ENCODE measurements around the gene DUSP1. TPM values are rescaled to one million over a fixed set of nuclear protein-coding genes. Genes with fewer than 3 reads are reported as not detected.
A peak's percentile ranks its signal among the peaks of the same experiment; 100 is the strongest.

Gene DUSP1
- total RNA-seq, 1 donor from 2014 or later: 4.2 TPM

DNA sequence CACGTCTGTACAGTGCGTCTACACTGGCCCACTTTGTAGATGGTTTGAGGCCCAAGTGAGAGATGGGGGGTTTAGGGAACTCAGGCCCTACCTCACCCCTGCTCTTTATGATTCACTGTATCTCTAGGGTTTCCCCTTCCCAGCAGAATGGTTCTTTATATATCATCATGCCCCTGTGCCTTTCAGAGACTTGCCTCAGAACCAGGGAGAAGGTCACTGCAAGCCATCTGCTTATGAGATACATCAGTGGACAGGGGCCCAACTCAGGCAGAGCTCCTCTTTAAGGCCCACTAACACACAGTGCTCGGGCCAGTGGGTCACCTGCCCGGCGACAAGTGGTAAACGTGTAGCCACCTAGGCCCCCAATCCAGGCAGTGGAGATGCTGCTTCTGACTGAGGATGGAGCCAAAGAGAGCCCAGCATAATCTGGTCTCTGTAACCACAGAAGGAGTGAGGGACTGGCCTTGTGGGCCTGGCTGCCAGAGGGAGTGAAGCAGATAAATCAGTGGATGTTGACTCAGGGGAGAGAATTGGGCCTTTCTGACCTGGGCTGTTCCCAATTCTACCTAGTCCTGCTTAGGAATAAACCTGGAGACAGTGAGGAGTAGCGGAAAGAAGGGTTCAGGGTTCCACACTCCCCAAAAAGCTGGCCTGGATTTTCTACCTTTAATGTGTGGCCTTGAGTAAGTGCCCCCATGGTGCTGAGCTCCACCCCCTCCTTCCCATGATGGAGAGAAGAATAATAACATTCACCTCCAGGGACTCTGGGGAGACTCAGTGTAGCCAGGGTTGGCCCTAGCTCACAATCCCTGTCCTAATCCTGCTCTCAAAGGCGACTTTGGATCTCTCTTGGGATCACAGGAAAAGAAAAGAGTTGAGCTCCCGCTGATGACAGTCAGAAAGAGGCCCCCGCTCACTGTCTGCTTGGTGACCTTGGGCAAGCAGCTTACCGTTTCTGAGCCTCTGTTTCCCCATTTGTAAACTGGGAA, 2.8 kb upstream of the DUSP1 start:
- peak overlapping the region; percentile 89 for H3K4me3 Mint-ChIP-seq
- peaks cover 9% of the 10 kb centered on the region for H3K27me3 Mint-ChIP-seq (ENCODE audit: insufficient read depth, low read depth)
- Histone ChIP-seq H3K9me3 (ENCODE audit: low read depth) (no peaks in the 10 kb centered on the region), H2AFZ (replicated peaks) (no peak overlapping the region), H3K27ac (no peak overlapping the region), H3F3A (ENCODE audit: low read depth) (peaks cover 13% of the 10 kb centered on the region), H4K20me1 (ENCODE audit: low read depth) (peaks cover 9% of the 10 kb centered on the region), H3K79me2 (ENCODE audit: low read depth) (no peaks in the 10 kb centered on the region), H3K36me3 (no peaks in the 10 kb centered on the region), H3K4me3 (no peak overlapping the region), H3K9ac (no peak overlapping the region), H3K27me3 (peaks cover 55% of the 10 kb centered on the region), H3K4me1 (peaks cover 4% of the 10 kb centered on the region), H3K4me2 (no peak overlapping the region)
- TF ChIP-seq EZH2phosphoT487 (IDR thresholded peaks at IDR 0.05): no peak
- TF ChIP-seq, protein P1, sequence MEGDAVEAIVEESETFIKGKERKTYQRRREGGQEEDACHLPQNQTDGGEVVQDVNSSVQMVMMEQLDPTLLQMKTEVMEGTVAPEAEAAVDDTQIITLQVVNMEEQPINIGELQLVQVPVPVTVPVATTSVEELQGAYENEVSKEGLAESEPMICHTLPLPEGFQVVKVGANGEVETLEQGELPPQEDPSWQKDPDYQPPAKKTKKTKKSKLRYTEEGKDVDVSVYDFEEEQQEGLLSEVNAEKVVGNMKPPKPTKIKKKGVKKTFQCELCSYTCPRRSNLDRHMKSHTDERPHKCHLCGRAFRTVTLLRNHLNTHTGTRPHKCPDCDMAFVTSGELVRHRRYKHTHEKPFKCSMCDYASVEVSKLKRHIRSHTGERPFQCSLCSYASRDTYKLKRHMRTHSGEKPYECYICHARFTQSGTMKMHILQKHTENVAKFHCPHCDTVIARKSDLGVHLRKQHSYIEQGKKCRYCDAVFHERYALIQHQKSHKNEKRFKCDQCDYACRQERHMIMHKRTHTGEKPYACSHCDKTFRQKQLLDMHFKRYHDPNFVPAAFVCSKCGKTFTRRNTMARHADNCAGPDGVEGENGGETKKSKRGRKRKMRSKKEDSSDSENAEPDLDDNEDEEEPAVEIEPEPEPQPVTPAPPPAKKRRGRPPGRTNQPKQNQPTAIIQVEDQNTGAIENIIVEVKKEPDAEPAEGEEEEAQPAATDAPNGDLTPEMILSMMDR (IDR thresholded peaks at IDR 0.05): no peak
- TF ChIP-seq EZH2 (IDR thresholded peaks at IDR 0.05): no peak
- H3K36me3 Mint-ChIP-seq: peaks cover 7% of the 10 kb centered on the region
- peaks cover 3% of the 10 kb centered on the region for H3K9me3 Mint-ChIP-seq
- DNase-seq (ENCODE audit: low spot score): peak; percentile 32
- peak overlapping the region; percentile 50 for H3K27ac Mint-ChIP-seq
- peaks cover 49% of the 10 kb centered on the region for H3K4me1 Mint-ChIP-seq

DNA sequence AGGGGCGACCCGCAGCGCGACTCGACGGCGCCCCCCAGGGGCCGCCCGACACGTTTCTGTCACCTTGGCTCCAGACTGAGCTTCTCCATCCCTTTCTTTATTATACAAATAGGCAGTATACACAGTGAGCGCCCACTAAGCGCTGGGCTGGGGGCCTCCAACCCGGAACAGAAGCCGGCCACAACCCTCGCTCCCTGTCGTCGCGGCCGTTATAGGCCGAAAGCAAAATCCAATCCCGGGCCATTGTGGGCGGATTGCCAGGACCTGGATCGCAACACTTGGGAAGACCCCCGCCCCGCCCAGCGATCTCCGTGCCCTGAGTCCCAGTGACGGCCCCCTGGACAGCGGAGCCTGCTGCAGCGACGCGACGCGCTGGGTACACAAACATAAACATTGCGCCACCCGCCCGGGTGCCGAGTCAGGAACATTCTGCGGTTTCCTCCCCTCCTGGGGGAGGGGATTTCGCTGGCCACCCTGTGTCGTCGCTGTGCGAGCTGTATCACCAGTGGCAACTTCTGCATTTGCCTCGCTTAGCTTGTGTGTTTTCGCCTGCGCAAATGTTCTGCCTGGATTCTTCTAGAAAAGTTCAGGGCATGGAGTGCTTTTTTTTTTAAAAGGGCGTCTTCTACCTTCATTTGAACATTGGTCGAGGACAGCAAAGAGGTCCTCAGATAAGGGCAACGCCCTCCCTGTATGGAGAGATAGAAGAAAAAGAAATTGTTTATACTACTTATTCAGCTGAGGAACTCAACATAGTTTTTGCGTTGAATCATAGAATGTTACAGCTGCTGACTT, 1.3 kb upstream of the DUSP1 start:
- Histone ChIP-seq H3K4me2 (peak overlapping the region; percentile 96), H4K20me1 (ENCODE audit: low read depth) (peaks cover 9% of the 10 kb centered on the region), H3K36me3 (no peaks in the 10 kb centered on the region), H3K27ac (no peak overlapping the region), H3K4me3 (peak overlapping the region; percentile 62), H3K9ac (no peak overlapping the region), H3K79me2 (ENCODE audit: low read depth) (no peaks in the 10 kb centered on the region), H3K4me1 (peaks cover 4% of the 10 kb centered on the region), H3K9me3 (ENCODE audit: low read depth) (no peaks in the 10 kb centered on the region), H3K27me3 (peaks cover 55% of the 10 kb centered on the region), H2AFZ (replicated peaks) (peak overlapping the region; percentile 79), H3F3A (ENCODE audit: low read depth) (peaks cover 13% of the 10 kb centered on the region)
- TF ChIP-seq EZH2 (IDR thresholded peaks at IDR 0.05): no peak
- TF ChIP-seq, protein P1 (IDR thresholded peaks at IDR 0.05): peak; percentile 86
- peaks cover 9% of the 10 kb centered on the region for H3K27me3 Mint-ChIP-seq (ENCODE audit: insufficient read depth, low read depth)
- DNase-seq (ENCODE audit: low spot score): peak; percentile 86
- H3K27ac Mint-ChIP-seq: no peak overlapping the region
- peaks cover 3% of the 10 kb centered on the region for H3K9me3 Mint-ChIP-seq
- H3K4me1 Mint-ChIP-seq: peaks cover 45% of the 10 kb centered on the region
- peak overlapping the region; percentile 89 for H3K4me3 Mint-ChIP-seq
- peaks cover 16% of the 10 kb centered on the region for H3K36me3 Mint-ChIP-seq

DNA sequence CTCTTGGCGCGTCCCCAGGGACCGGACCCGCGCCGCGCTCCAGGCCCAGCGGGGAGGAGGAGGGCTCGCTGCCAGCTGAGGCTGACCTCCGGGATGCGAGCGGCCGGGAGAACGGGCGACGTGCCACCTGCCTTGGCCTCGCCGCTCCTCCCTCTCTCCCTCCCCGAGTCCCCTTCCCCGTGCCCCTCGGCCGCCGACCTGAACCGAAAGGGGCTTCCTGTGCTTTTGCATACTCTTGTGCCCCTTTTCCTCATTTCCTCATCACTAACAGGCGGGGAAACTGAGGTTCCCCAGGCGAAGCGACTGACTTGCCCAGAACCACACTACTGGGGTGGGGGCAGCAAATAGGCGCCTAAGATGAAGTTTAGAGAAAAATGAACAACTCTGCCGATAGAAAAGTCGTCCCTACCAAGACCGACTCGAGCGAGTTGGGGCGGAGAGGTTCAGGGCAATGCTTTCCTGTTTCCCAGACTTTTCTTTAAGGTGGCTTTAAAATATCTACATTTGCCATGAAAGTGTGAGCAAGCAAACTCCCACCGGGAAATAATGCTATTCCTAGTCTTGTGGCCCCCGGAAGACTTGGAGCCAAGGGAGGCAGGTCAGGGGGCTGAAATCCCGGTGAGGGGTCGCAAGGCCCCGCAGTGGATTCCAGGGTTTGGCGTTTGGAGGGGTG, 580 bp upstream of the DUSP1 start:
- no peak for DNase-seq (ENCODE audit: low spot score)
- no peaks in the 10 kb centered on the region for H3K36me3 ChIP-seq
- peaks cover 55% of the 10 kb centered on the region for H3K27me3 ChIP-seq
- H3F3A ChIP-seq (ENCODE audit: low read depth): peaks cover 13% of the 10 kb centered on the region
- H3K4me1 ChIP-seq: peaks cover 4% of the 10 kb centered on the region
- H3K27ac ChIP-seq: peak overlapping the region; percentile 34
- Mint-ChIP-seq H3K36me3 (peaks cover 16% of the 10 kb centered on the region), H3K4me3 (peak overlapping the region; percentile 89), H3K9me3 (peaks cover 3% of the 10 kb centered on the region), H3K4me1 (peaks cover 45% of the 10 kb centered on the region), H3K27ac (peak overlapping the region; percentile 86), H3K27me3 (ENCODE audit: insufficient read depth, low read depth) (peaks cover 9% of the 10 kb centered on the region)
- H3K9ac ChIP-seq: peak overlapping the region; percentile 21
- H2AFZ ChIP-seq (replicated peaks): peak overlapping the region; percentile 79
- H4K20me1 ChIP-seq (ENCODE audit: low read depth): peaks cover 9% of the 10 kb centered on the region
- H3K4me2 ChIP-seq: peak overlapping the region; percentile 96
- TF ChIP-seq, protein P1 (IDR thresholded peaks at IDR 0.05): no peak
- no peak for TF ChIP-seq EZH2 (IDR thresholded peaks at IDR 0.05)
- no peak for TF ChIP-seq EZH2phosphoT487 (IDR thresholded peaks at IDR 0.05)
- H3K4me3 ChIP-seq: peak overlapping the region; percentile 62
- no peaks in the 10 kb centered on the region for H3K79me2 ChIP-seq (ENCODE audit: low read depth)
- H3K9me3 ChIP-seq (ENCODE audit: low read depth): no peaks in the 10 kb centered on the region

All from neural progenitor cell (in vitro differentiated cells).